K562 (cell line): ENCODE data around the gene IRF2BP2. TPM values are rescaled to one million over a fixed set of nuclear protein-coding genes. Genes with fewer than 3 reads are reported as not detected.

Experiments used
- ARNT ChIP-seq, 2 experiments: fragments of 450-650 bp; IDR thresholded peaks; 2 replicates each; pipeline ENCODE4 v1.6.1; 2016; ENCODE audit warnings: mild to moderate bottlenecking in 1 of 2
- ATF1 ChIP-seq, 2 experiments: fragments of 450-650 bp in 1 of 2; IDR thresholded peaks; 2 replicates each; pipeline ENCODE4 v1.6.1; 2016; ENCODE audit warnings: missing compliant biosample characterization in 1 of 2, missing genetic modification characterization in 1 of 2
- E2F1 ChIP-seq: sonication (generic); formaldehyde crosslinking; IDR thresholded peaks from 2 replicates; pipeline ENCODE4 v1.8.1; 2023; ENCODE audit warnings: mild to moderate bottlenecking, missing genetic modification reagents, moderate library complexity
- ERF ChIP-seq: fragments of 450-650 bp; formaldehyde crosslinking; IDR thresholded peaks from 2 replicates; pipeline ENCODE4 v1.4.0; 2020; ENCODE audit warnings: mild to moderate bottlenecking, mixed read lengths
- FOXA3 ChIP-seq, 2 experiments: fragments of 450-650 bp in 1 of 2; sonication (generic) in 1 of 2; formaldehyde crosslinking; IDR thresholded peaks in 1 of 2; conservative IDR thresholded peaks in 1 of 2; 2 replicates each; pipeline versions ENCODE4 v1.4.0 to v1.8.0; 2020 to 2022; ENCODE audit warnings: mild to moderate bottlenecking in 2 of 2, missing genetic modification reagents in 1 of 2
- HMGXB4 ChIP-seq: sonication (generic); formaldehyde crosslinking; IDR thresholded peaks from 2 replicates; pipeline ENCODE4 v1.8.1; 2023; ENCODE audit warnings: mild to moderate bottlenecking, missing genetic modification reagents
- ILF3 ChIP-seq: fragments of 450-650 bp; IDR thresholded peaks from 2 replicates; pipeline ENCODE4 v1.6.1; 2018; ENCODE audit warnings: antibody characterized with exemption, mild to moderate bottlenecking, moderate library complexity, borderline replicate concordance
- MNT ChIP-seq, 2 experiments: fragments of 450-650 bp; conservative IDR thresholded peaks; 2 replicates each; pipeline ENCODE4 v1.6.1; 2017; ENCODE audit warnings: mild to moderate bottlenecking in 2 of 2, moderate library complexity in 2 of 2
- MYBL2 ChIP-seq, 2 experiments: fragments of 450-650 bp in 1 of 2; sonication (generic) in 1 of 2; formaldehyde crosslinking in 1 of 2; IDR thresholded peaks; 2 replicates each; pipeline versions ENCODE4 v1.6.1 to v1.8.1; 2017 to 2022; ENCODE audit warnings: borderline replicate concordance in 1 of 2, inconsistent platforms in 1 of 2, low read depth in 1 of 2, mild to moderate bottlenecking in 1 of 2, missing genetic modification reagents in 1 of 2, moderate library complexity in 1 of 2
- SAFB ChIP-seq: fragments of 200-400 bp; formaldehyde crosslinking; IDR thresholded peaks from 2 replicates; pipeline ENCODE4 v1.6.1; 2017; ENCODE audit warnings: low read depth, low read length, borderline replicate concordance
- ZBTB49 ChIP-seq: sonication (generic); formaldehyde crosslinking; IDR thresholded peaks from 2 replicates; pipeline ENCODE4 v1.8.0; 2022; ENCODE audit warnings: missing genetic modification reagents, mild to moderate bottlenecking, borderline replicate concordance
- ZNF239 ChIP-seq: fragments of 250-450 bp; sonication (Bioruptor Pico); IDR thresholded peaks from 2 replicates; pipeline ENCODE4 v1.4.0; 2020; ENCODE audit warnings: mild to moderate bottlenecking
- ZNF316 ChIP-seq: fragments of 450-650 bp; IDR thresholded peaks from 2 replicates; pipeline ENCODE4 v1.6.1; 2016
- polyA plus RNA-seq, 8 experiments: library from polyadenylated mRNA; depleted of rRNA in 4 of 8; stranded (reverse) in 5 of 8; unstranded in 3 of 8; fragments of >200 nt; fragmentation: Nextera tagmentation in 2 of 8; fragmentation: Illumina TruSeq in 1 of 8; extraction: Ambion mirVana in 2 of 8; extraction: Trizol in 1 of 8; gene quantifications; 2 replicates each; pipeline versions ENCODE4 v1.2.1 to v1.2.3, GENCODE V29; 2011 to 2014; ENCODE audit warnings: inconsistent platforms in 1 of 8, missing spikeins in 1 of 8
- total RNA-seq, 7 experiments: library from RNA; depleted of rRNA in 6 of 7; stranded (reverse); fragments of >200 nt in 6 of 7; fragmentation: Illumina TruSeq in 2 of 7; extraction: Trizol in 2 of 7; gene quantifications; 2 replicates each; pipeline versions ENCODE4 v1.2.1 to v1.2.3, GENCODE V29; 2011 to 2021; ENCODE audit warnings: low replicate concordance in 1 of 7

IRF2BP2 gene
- total and polyA plus RNA-seq, 9 of the 15 experiments (the other 6 are each of a cell fraction or from before 2014, with no cell fraction given) = 7.7 to 68.6 (median 22.1) TPM

- 0 out of 2 replicates have a peak, but pooled peaks have one; percentile 93 for TF ChIP-seq ZBTB49 (CRISPR knock-in tag)
- TF ChIP-seq ERF = peak; percentile 19; the same call in 1 of the 2 replicates
- peak; percentile 59; the same call in 1 of the 2 replicates for TF ChIP-seq ZNF239 (CRISPR knock-in tag)
- TF ChIP-seq ZNF316 = peak; percentile 98
- TF ChIP-seq FOXA3 (CRISPR knock-in tag; conservative IDR thresholded peaks at IDR 0.05 in 1 of 2, IDR thresholded peaks at IDR 0.05 in 1 of 2) = peak in 1 of 2 experiments; percentile 36; a peak in 2 of 4 replicates
- TF ChIP-seq MYBL2 (IDR thresholded peaks at IDR 0.05; ENCODE audit: low read depth) = no peak; the same call in 1 of the 2 replicates
- no peak for TF ChIP-seq MYBL2 (CRISPR knock-in tag; IDR thresholded peaks at IDR 0.05; ENCODE audit: borderline replicate concordance)
- TF ChIP-seq HMGXB4 (CRISPR knock-in tag) = peak; percentile 91; the same call in 1 of the 2 replicates
- TF ChIP-seq ATF1 (CRISPR knock-in tag; IDR thresholded peaks at IDR 0.05) = no peak
- peak; percentile 76 for TF ChIP-seq ATF1 (tag; IDR thresholded peaks at IDR 0.05)
- TF ChIP-seq ILF3 = peak; percentile 33; the same call in 1 of the 2 replicates
- peak in 1 of 2 experiments; percentile 73; a peak in 1 of 4 replicates for TF ChIP-seq ARNT (IDR thresholded peaks at IDR 0.05)
- TF ChIP-seq SAFB = no peak
- peak; percentile 98 to 99 for TF ChIP-seq MNT (conservative IDR thresholded peaks at IDR 0.05)
- TF ChIP-seq E2F1 = peak; percentile 82; the same call in 1 of the 2 replicates
Measured at GRCh38 chr1:234608025-234608910, 1.7 kb downstream of the IRF2BP2 start (continued).
